Lung microvascular endothelial cell (primary cell): ENCODE data around the gene MYOM1. TPM values are rescaled to one million over a fixed set of nuclear protein-coding genes. Genes with fewer than 3 reads are reported as not detected.
"Not testable (repeated sequence)": the region's sequence is repeated elsewhere in the genome, so short reads cannot be mapped to it uniquely, and the experiment has no call there.

Source experiments
- DNase-seq, 2 donors: peaks; one replicate each; pipeline versions ENCODE4 v3.0.0 to v3.0.0-alpha.2; 2010; ENCODE audit warnings: low read depth in 2 of 2
- total RNA-seq: library from RNA; depleted of rRNA; stranded (reverse); fragments of >200 nt; gene quantifications from 2 replicates; pipeline ENCODE4 v1.2.1, GENCODE V29; 2014

Gene MYOM1
- total RNA-seq, 1 donor from 2014 or later = 8.7 TPM

DNA sequence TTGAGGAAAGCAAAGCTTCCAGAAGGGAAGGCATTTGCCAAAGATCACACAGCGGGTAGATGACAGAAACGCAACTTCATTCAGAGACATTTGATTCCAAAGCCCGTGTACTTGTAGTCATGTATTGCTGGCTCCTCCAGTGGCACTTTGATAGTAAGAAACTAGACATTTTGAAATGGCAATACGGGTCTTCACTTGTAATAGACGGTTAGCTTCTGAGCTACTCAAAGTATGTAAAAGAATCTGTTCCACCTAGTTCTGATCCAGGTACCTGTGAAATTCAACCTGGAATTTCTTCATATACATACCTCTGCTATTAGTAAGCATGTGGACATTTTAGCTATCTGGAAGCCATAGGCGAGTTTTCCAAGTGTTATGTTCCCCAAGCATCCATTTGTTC is 1.7 kb upstream of the MYOM1 start:
- no peak for DNase-seq

DNA sequence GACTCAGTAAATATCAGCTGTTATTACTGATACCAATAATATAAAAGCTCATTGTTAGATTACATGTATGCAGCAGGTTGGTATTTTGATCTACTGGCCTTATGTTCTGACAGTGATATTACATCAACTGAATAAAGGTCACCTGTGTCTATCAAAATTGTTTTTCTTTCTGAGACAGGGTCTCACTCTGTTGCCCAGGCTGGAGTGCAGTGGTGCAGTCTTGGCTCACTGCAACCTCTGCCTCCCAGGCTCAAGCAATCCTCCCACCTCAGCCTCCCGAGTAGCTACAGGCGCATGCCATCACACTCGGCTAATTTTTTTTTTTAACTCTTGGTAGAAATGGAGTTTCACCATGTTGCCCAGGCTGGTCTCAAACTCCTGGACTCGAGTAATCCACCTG is 1.1 kb upstream of the MYOM1 start:
- not testable (repeated sequence) for DNase-seq

GRCh38 chr18:3219241-3219630 is 532 bp downstream of the MYOM1 start:
- no peak for DNase-seq

DNA sequence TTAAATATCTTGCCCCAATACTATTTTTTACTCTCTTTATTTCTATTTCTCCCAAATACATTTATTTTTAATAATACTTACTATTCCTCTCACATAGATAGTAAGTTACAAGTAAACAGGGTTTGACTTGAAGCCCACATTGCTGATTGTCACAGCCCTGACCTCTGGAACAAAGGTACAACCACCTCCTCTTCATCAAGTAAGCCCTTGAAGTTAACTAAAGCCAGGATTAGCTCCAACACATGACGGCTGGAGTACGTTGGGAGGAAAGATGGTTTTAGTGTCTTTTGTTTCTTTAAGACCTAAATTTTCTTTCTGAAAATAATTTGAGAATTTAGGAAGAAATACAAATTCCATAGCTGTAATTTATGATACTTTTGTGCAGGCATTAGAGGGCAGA is 949 bp downstream of the MYOM1 start:
- no peak for DNase-seq

- DNase-seq = no peak
These were observed 1.7 kb downstream of the MYOM1 start for GRCh38 chr18:3217948-3218647.

GRCh38 chr18:3216987-3217386 is 2.8 kb downstream of the MYOM1 start:
- DNase-seq = no peak

GRCh38 chr18:3214855-3215637 is 4.7 kb downstream of the MYOM1 start:
- DNase-seq = no peak

DNA sequence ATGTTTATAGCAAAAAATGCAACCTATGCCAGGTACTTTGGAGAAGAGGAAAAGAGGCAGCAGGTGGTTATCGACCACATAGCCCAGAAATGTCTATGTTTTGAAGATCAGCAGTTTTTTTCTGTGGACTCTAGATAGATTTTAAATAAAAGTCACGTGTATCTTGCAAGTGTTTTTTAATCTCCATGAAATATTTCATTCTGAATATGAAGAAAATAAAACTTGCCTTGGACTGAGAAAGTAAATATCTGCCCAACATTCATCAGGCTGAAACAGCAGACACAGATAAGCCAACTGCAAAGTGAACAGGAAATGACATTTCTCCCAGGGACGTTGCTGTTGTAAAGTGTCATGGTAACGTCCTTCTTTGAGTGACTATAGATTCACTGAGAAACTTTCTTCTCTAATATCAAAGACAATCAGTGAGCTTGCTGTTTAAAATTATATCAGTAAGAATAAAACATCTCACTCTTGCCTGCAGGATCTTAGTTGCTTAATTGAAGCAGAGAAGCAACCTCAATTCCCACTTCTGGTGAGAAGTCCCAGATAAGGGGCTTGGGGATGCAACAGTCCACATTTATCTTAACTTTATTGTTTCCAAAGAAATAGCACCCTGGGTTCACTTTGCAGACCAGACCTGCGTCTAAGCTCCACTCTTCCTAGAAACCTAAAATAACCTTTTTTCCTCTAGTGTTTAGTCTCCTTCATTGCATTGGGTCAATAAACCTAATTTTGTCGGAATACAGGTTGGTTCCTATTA is 6.3 kb downstream of the MYOM1 start:
- DNase-seq = peak; percentile 20 to 52

GRCh38 chr18:3212657-3213056 is 7.1 kb downstream of the MYOM1 start:
- no peak for DNase-seq

DNA sequence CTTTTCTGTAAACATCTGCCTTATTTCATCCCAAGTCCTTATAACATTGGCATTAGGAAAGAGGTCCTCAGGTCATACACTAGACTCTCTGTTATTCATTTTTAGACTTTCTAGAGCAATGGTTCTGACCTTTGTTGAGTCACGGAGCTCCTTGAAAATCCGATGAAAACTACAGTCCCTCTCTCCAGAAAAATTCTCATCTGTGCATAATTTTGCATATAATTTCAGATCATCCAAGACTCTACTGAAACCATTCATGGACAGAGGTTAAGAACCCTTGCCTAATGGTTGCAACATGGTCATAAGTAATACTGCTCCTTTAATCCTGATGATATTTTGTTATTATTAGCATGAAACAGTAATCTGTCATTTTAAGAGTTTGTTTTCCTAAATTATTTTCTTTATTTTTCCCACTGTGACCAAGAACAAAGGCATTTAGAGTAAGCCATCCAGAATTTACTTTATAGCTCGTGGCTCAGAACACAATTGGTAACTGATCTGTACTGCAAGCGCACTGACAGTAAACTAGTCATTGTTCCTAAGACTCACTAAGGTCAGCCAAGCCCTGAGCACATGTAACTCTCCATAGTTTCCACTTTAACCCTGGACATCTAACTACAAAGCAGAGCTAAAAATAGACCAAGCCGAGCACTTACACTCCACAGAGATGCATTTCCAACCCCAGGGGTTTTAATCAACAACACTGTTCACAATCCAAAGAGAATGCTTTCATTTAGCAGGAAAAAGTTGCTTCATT is 8.4 kb downstream of the MYOM1 start:
- no peak for DNase-seq

GRCh38 chr18:3209859-3210569 is 9.8 kb downstream of the MYOM1 start:
- no peak for DNase-seq

DNA sequence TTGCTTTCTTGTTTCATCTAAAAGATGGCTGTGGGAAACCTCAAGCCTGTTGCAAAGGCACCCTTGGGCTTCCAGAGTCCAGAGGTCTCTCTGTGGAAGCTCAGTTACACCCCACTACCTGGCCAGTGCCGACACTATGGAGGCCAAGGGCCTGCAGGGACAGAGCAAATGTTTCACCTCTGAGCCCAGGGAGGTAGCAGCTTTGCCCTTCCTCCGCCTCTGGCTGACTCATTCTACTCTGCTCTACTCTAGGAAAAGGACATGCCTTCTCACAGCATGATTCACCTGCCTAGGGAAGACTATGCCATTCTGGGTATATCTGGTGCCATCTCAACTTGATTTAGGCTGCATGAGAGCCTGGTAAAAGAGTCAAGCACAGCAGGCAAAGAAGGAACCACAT is 12.2 kb downstream of the MYOM1 start:
- DNase-seq = peak in 1 of 2 donors; percentile 1

GRCh38 chr18:3205239-3205638 is 14.5 kb downstream of the MYOM1 start:
- DNase-seq = no peak

DNA sequence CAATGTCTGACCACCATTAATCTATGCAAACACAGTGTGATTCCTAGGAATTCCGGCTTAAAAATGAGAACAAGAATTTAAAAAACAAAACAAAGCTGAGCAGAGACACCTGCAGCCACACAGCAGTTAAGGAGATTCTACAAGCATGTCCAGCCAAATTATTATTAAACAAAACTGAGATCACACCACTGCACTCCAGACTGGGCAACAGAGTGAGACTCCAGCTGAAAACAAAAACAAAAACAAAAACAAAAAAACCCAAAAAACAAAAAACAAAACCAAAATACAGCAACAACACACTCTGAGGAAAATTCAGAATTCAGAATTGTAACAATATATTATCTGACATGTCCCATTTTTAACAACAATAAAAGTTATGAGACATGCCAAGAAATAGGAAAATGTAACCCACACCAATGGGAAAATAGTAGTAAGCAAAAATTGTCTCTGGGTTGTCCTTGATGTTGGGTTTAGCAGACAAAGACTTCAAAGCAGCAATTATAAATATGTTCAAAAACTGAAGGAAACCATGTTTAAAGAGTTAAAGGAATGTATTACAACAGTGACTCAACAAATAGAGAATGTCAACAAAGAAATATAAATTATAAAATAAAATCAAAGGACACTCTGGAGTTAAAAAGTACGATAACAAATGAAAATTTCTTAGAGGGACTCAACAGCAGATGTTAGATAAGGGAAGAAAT is 19.7 kb downstream of the MYOM1 start:
- DNase-seq = no peak

- DNase-seq = not testable (repeated sequence)
These were observed 21.4 kb downstream of the MYOM1 start for GRCh38 chr18:3198260-3198860.

GRCh38 chr18:3194947-3195612 is 24.7 kb downstream of the MYOM1 start:
- no peak for DNase-seq

GRCh38 chr18:3193331-3193730 is 26.4 kb downstream of the MYOM1 start:
- DNase-seq = no peak

DNA sequence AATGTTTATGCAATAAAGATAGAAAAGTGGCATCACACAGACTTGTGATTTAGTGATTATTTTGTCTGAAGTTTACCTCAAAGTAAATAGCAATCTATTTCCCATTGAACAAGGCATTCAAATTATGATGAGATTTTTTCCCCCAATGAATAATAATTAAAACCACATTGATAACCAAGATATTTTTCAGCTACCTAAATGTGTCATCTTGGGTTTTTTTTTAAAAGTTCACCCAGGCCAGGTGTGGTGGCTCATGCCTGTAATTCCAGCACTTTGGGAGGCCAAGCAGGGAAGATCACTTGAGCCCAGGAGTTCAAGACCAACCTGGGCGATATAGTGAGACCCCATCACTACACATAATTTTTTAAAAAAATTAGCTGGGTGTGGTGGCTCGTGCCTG is 27.0 kb downstream of the MYOM1 start:
- DNase-seq = no peak

GRCh38 chr18:3192286-3192685 is 27.5 kb downstream of the MYOM1 start:
- DNase-seq = peak in 1 of 2 donors; percentile 29
